ENCODE results near the gene ATP2A3.

Gene ATP2A3

DNA sequence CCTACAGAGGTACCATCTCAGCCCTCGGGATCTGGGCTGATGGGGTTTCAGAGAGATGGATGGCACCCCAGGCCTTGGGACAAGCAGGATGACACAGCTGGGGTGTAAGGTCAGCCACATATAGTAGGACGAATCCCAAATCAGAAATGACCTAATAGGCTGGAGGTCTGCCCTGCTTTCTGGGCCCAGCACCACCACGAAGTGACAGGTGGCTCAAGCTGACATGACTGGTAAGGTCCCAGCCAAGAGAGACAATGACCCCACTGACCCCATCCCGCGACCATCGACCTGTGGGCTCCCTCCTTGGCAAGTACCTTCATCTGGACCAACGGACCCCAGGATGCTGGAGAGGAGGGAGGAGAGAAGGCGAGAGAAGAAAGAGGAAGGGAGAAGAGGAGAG is 87.0 kb downstream of the ATP2A3 start:
- no peak overlapping the region for H3K4me3 ChIP-seq (ENCODE audit: low read length)
- DNase-seq (ENCODE audit: low read depth) = no peak
- TF ChIP-seq, protein P1, sequence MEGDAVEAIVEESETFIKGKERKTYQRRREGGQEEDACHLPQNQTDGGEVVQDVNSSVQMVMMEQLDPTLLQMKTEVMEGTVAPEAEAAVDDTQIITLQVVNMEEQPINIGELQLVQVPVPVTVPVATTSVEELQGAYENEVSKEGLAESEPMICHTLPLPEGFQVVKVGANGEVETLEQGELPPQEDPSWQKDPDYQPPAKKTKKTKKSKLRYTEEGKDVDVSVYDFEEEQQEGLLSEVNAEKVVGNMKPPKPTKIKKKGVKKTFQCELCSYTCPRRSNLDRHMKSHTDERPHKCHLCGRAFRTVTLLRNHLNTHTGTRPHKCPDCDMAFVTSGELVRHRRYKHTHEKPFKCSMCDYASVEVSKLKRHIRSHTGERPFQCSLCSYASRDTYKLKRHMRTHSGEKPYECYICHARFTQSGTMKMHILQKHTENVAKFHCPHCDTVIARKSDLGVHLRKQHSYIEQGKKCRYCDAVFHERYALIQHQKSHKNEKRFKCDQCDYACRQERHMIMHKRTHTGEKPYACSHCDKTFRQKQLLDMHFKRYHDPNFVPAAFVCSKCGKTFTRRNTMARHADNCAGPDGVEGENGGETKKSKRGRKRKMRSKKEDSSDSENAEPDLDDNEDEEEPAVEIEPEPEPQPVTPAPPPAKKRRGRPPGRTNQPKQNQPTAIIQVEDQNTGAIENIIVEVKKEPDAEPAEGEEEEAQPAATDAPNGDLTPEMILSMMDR (conservative IDR thresholded peaks at IDR 0.05; ENCODE audit: low read length) = no peak

DNA sequence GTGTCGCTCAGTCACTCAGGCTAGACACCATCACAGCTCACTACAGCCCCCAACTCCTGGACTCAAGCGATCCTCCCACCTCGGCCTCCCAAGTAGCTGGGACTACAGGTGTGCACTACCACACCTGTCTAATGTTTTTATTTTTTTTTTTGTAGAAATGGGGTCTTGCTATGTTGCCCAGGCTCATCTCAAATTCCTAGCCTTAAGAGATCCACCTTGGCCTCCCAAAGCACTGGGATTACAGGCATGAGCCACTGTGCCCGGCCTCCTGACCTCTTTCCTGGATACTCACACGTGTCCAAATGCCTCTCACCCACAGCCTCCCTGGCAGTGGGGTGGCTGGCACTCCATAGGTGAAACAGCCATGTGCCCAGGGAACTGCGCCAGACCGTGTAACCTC is 88.9 kb downstream of the ATP2A3 start:
- TF ChIP-seq, protein P1 (conservative IDR thresholded peaks at IDR 0.05; ENCODE audit: low read length) = no peak
- no peak overlapping the region for H3K4me3 ChIP-seq (ENCODE audit: low read length)

More for the DNA sequence above, 88.9 kb downstream of the ATP2A3 start:
- DNase-seq (ENCODE audit: low read depth) = no peak
